Measurements from ENCODE around the gene PAX1. TPM values are rescaled to one million over a fixed set of nuclear protein-coding genes. Genes with fewer than 3 reads are reported as not detected.

Gene PAX1
- total and polyA plus RNA-seq, 2 of the 13 experiments (the other 11 are each of a cell fraction or from before 2014, with no cell fraction given), result not detected

DNA sequence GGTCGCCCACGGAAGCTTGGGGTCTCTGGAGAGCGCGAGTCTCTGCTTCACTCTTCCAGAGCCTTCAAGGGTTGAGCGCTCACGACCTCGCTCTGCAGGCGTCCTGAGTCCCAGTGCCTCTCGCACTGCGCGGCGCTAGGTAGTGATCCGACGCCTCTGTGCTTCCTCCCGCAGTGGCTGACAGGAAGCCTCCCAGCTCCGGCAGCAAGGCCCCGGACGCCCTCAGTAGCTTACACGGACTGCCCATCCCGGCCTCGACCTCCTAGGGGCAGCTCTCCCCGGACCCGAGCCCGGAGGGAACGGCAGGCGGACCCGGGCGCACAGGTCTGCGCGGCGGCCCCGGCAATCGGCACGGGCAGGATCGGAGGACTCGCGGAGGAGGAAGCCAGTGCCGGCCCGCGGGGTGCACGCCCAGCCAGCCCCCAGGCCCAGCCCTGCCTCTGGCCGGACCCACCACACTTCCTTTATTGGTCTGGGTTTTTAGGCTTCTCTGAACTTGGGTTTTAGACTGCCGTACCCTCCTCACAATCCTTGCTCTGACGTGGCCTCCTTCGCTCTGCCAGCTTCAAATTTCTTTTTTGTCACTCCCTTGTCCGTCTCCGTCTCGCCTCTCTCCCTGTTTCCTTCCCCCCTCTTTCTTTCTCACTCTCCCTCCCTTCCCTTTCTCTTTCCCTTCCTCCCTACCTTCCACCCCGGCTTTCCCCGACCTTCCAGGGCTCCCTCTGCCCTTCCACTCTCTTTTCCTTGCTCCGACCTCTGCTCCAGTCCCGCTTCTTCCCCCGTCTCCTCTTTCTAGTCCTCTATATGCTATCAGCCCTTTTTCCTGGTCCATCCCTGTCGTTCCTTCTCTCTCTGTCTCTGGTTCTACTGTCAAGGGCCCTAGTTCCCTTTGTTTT, 9.1 kb downstream of the PAX1 start:
- no peak overlapping the region for H3K4me3 ChIP-seq (replicated peaks in 1 of 3; ENCODE audit: insufficient read depth in 1 of 3, low read depth in 2 of 3, low read length in 3 of 3)
- TF ChIP-seq DNMT1 (CRISPR knock-in tag; IDR thresholded peaks at IDR 0.05), result 0 out of 2 replicates have a peak, but pooled peaks have one; percentile 31
- no peak for TF ChIP-seq SMARCC2 (IDR thresholded peaks at IDR 0.05)
- peak; percentile 92 for TF ChIP-seq EZH2 (conservative IDR thresholded peaks at IDR 0.05; ENCODE audit: low read depth, low read length)
- no peak for TF ChIP-seq GABPB1 (CRISPR knock-in tag; IDR thresholded peaks at IDR 0.05)
- FAIRE-seq (no peak), ATAC-seq (peak; percentile 32; the same call in 2 of the 3 replicates), DNase-seq (ENCODE audit: low spot score) (no peak)
- in situ Hi-C loops (cut with HindIII; ENCODE audit: extremely low pct_ligation_motif_present, low pct_unique_long_range_greater_than_20kb), result no loop called here
- H3K27me3 ChIP-seq (ENCODE audit: control insufficient read depth in 1 of 2, insufficient read depth in 2 of 2, low read length in 2 of 2), result peaks cover 13 to 68% of the 10 kb centered on the region in 2 experiments
- BruUV-seq (replicated peaks), result no TSS peak
- H3K27ac ChIP-seq (ENCODE audit: extremely low read length, insufficient read depth, low read length), result no peak overlapping the region
- ChIA-PET POLR2A (no interaction called here), CTCF (ENCODE audit: low intra/inter-chr PET ratio, low total read pairs) (no interaction called here)
- no peaks in the 10 kb centered on the region for H3K36me3 ChIP-seq (replicated peaks in 1 of 2; ENCODE audit: control insufficient read depth in 1 of 2, insufficient read depth in 2 of 2, low read length in 2 of 2)
- no peak overlapping the region for H2AFZ ChIP-seq (ENCODE audit: low read length)
- H3K4me1 ChIP-seq (ENCODE audit: insufficient read depth, low read length), result no peaks in the 10 kb centered on the region
- H3K4me2 ChIP-seq (ENCODE audit: low read depth, low read length), result no peak overlapping the region
- 44% methylated on average over 42 of the region's 54 CpGs for WGBS (ENCODE audit: low lambda C conversion rate)
- H3K9ac ChIP-seq (ENCODE audit: insufficient read depth, low read depth, low read length), result no peak overlapping the region
- no peaks in the 10 kb centered on the region for H3K9me3 ChIP-seq (ENCODE audit: low read length)
- intact Hi-C loops (cut with micrococcal nuclease; ENCODE audit: unreplicated experiment), result loop anchor here (10.0 kb wide), 1 partner anchor 600 kb away; no protein-coding TSS in a partner anchor
- no peaks in the 10 kb centered on the region for H3K79me2 ChIP-seq (ENCODE audit: insufficient read depth, low read length)
- no peaks in the 10 kb centered on the region for H4K20me1 ChIP-seq (ENCODE audit: insufficient read depth, low read length)

GRCh38 chr20:21715193-21715881, 9.9 kb downstream of the PAX1 start:
- DNase-seq (ENCODE audit: low spot score) (no peak), FAIRE-seq (no peak), ATAC-seq (peak; percentile 20; the same call in 1 of the 3 replicates)
- TF ChIP-seq EZH2 (conservative IDR thresholded peaks at IDR 0.05; ENCODE audit: low read depth, low read length), result 0 out of 2 replicates have a peak, but pooled peaks have one; percentile 7
- peak in 1 of 2 experiments; percentile 41; a peak in 1 of 4 replicates for TF ChIP-seq MAFK (conservative IDR thresholded peaks at IDR 0.05 in 1 of 2, IDR thresholded peaks at IDR 0.05 in 1 of 2; ENCODE audit: low read length in 2 of 2)
- TF ChIP-seq ZNF639 (CRISPR knock-in tag; conservative IDR thresholded peaks at IDR 0.05), result no peak
- Histone ChIP-seq H2AFZ (ENCODE audit: low read length) (no peak overlapping the region), H3K4me1 (ENCODE audit: insufficient read depth, low read length) (no peaks in the 10 kb centered on the region), H3K9me3 (ENCODE audit: low read length) (no peaks in the 10 kb centered on the region), H3K9ac (ENCODE audit: insufficient read depth, low read depth, low read length) (no peak overlapping the region), H4K20me1 (ENCODE audit: insufficient read depth, low read length) (no peaks in the 10 kb centered on the region), H3K4me3 (replicated peaks in 1 of 3; ENCODE audit: insufficient read depth in 1 of 3, low read depth in 2 of 3, low read length in 3 of 3) (no peak overlapping the region), H3K27ac (ENCODE audit: extremely low read length, insufficient read depth, low read length) (no peak overlapping the region), H3K27me3 (ENCODE audit: control insufficient read depth in 1 of 2, insufficient read depth in 2 of 2, low read length in 2 of 2) (peaks cover 11 to 61% of the 10 kb centered on the region in 2 experiments), H3K4me2 (ENCODE audit: low read depth, low read length) (no peak overlapping the region), H3K36me3 (replicated peaks in 1 of 2; ENCODE audit: control insufficient read depth in 1 of 2, insufficient read depth in 2 of 2, low read length in 2 of 2) (no peaks in the 10 kb centered on the region), H3K79me2 (ENCODE audit: insufficient read depth, low read length) (no peaks in the 10 kb centered on the region)
- ChIA-PET POLR2A (no interaction called here), CTCF (ENCODE audit: low intra/inter-chr PET ratio, low total read pairs) (no interaction called here)
- in situ Hi-C loops (cut with HindIII; ENCODE audit: extremely low pct_ligation_motif_present, low pct_unique_long_range_greater_than_20kb) (no loop called here), intact Hi-C loops (cut with micrococcal nuclease; ENCODE audit: unreplicated experiment) (loop anchor here (10.0 kb wide), 1 partner anchor 599 kb away; no protein-coding TSS in a partner anchor)
- WGBS (ENCODE audit: low lambda C conversion rate), result 8% methylated on average over 10 of the region's 10 CpGs
- BruUV-seq (replicated peaks), result no TSS peak

Measured in HepG2 (cell line).